Colonic mucosa (tissue), 4 donors: ENCODE results near the gene TNFAIP8L3. TPM values are rescaled to one million over a fixed set of nuclear protein-coding genes. Genes with fewer than 3 reads are reported as not detected.

Experiments
- DNase-seq: peaks from one replicate; pipeline ENCODE4 v3.0.0-alpha.2; 2020
- H3K27ac ChIP-seq: fragments of 200-600 bp; one replicate; pipeline ENCODE4 v1.8.0; 2021
- H3K27me3 ChIP-seq: fragments of 200-600 bp; one replicate; pipeline ENCODE4 v1.8.0; 2021
- H3K36me3 ChIP-seq: fragments of 200-600 bp; one replicate; pipeline ENCODE4 v1.8.0; 2021
- H3K4me1 ChIP-seq: fragments of 200-600 bp; one replicate; pipeline ENCODE4 v1.8.0; 2021; ENCODE audit warnings: mild to moderate bottlenecking
- H3K4me3 ChIP-seq: fragments of 200-600 bp; one replicate; pipeline ENCODE4 v1.8.0; 2021
- H3K9ac ChIP-seq, 2 donors: one replicate each; pipeline ENCODE4 v1.7.0; 2013; ENCODE audit warnings: control low read depth in 2 of 2, low read depth in 2 of 2, low read length in 2 of 2
- H3K9me3 ChIP-seq: fragments of 200-600 bp; one replicate; pipeline ENCODE4 v1.8.0; 2021
- intact Hi-C: fragments of 100-400 bp; cut with DNase I; formaldehyde crosslinking; loops from one replicate; pipeline ENCODE4 v1.14.1; 2022
- total RNA-seq, 2 donors: library from RNA; stranded (reverse); fragmentation: NEBNext Ultra II Directional in 1 of 2; extraction: Animal tissue kit (Norgen Biotek cat#: 25700) in 1 of 2; gene quantifications; one replicate each; pipeline ENCODE4 v1.2.1, GENCODE V29; 2021
- TF ChIP-seq, protein P1 (sequence below): fragments of 200-600 bp; IDR thresholded peaks from one replicate; pipeline ENCODE4 v1.8.0; 2022; ENCODE audit warnings: antibody characterized with exemption, mild to moderate bottlenecking
- donor health status: healthy.
- donor health status: DM: no; HTN: no; CAD: no.
- donor health status: DM: no; HTN: no; CAD: no.

The TNFAIP8L3 gene
- total RNA-seq, 2 donors from 2014 or later, result 5.3 to 7.3 TPM

DNA sequence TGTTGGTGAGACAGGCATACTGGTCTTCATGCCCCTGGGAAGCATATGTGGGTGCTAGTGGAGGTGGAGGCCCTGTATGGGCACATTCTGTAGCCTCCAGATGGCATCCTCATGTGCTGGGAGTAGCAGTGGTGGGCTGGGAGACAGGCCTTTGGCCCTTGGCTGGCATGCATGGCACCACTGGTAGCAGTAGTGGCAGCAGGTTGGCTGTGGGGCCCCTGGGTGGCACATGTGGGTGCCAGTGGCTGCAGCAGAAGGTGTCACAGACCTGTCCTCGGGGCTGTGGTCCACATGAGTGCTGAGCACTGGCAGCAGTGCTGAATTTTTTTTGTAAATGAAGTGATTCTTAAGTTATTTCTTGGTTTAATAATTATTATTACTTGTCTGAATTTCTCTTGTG lies 71.2 kb downstream of the TNFAIP8L3 start:
- Histone ChIP-seq H3K27ac (no peak overlapping the region), H3K4me1 (no peaks in the 10 kb centered on the region), H3K36me3 (no peaks in the 10 kb centered on the region), H3K27me3 (no peaks in the 10 kb centered on the region), H3K4me3 (no peak overlapping the region), H3K9ac (no peak overlapping the region), H3K9me3 (no peaks in the 10 kb centered on the region)
- TF ChIP-seq, protein P1, sequence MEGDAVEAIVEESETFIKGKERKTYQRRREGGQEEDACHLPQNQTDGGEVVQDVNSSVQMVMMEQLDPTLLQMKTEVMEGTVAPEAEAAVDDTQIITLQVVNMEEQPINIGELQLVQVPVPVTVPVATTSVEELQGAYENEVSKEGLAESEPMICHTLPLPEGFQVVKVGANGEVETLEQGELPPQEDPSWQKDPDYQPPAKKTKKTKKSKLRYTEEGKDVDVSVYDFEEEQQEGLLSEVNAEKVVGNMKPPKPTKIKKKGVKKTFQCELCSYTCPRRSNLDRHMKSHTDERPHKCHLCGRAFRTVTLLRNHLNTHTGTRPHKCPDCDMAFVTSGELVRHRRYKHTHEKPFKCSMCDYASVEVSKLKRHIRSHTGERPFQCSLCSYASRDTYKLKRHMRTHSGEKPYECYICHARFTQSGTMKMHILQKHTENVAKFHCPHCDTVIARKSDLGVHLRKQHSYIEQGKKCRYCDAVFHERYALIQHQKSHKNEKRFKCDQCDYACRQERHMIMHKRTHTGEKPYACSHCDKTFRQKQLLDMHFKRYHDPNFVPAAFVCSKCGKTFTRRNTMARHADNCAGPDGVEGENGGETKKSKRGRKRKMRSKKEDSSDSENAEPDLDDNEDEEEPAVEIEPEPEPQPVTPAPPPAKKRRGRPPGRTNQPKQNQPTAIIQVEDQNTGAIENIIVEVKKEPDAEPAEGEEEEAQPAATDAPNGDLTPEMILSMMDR, result no peak
- intact Hi-C loops, result no loop called here
- no peak for DNase-seq

DNA sequence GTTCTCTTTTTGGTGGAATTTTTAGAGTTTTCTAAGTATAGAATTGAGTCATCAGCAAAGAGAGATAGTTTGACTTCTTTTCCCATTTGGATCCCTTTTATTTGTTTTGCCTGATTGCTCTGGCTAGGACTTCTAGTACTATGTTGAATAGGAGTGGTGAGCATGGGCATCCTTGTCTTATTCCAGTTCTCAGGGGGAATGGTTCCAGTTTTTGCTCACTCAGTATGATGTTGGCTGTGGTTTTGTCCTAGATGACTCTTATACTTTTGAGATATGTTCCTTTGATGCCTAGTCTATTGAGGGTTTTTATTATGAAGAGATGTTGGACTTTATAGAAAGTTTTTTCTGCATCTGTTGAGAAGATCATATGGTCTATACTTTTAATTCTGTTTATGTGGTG lies 72.5 kb downstream of the TNFAIP8L3 start:
- Histone ChIP-seq H3K4me3 (no peak overlapping the region), H3K36me3 (no peaks in the 10 kb centered on the region), H3K9me3 (no peaks in the 10 kb centered on the region), H3K27ac (no peak overlapping the region), H3K27me3 (no peaks in the 10 kb centered on the region), H3K9ac (no peak overlapping the region), H3K4me1 (no peaks in the 10 kb centered on the region)
- TF ChIP-seq, protein P1, result no peak
- DNase-seq, result no peak
- intact Hi-C loops, result no loop called here

DNA sequence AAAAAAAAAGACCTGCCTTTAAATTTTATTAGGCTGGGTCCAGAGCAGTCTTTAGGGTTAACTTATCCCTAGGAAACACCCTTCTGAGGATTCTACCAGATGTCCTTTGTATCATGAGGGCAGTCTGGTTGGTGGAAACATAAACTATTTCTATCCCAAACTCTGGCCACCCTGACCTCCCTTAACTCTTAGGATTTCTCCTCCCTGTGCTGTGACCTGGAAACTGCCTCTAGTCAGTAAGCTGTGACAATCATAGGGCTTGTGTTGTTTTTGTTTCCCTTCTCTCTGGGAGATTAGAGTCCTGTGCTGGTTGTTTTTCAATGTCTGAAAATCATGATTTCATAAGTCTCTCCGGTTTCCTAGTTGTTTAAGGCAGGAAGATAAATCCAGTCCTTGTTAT lies 78.1 kb downstream of the TNFAIP8L3 start:
- intact Hi-C loops, result no loop called here
- no peaks in the 10 kb centered on the region for H3K27me3 ChIP-seq
- H3K4me3 ChIP-seq, result no peak overlapping the region
- TF ChIP-seq, protein P1, result no peak
- no peaks in the 10 kb centered on the region for H3K9me3 ChIP-seq
- no peaks in the 10 kb centered on the region for H3K36me3 ChIP-seq
- DNase-seq, result no peak
- no peaks in the 10 kb centered on the region for H3K4me1 ChIP-seq
- no peak overlapping the region for H3K9ac ChIP-seq
- H3K27ac ChIP-seq, result no peak overlapping the region

DNA sequence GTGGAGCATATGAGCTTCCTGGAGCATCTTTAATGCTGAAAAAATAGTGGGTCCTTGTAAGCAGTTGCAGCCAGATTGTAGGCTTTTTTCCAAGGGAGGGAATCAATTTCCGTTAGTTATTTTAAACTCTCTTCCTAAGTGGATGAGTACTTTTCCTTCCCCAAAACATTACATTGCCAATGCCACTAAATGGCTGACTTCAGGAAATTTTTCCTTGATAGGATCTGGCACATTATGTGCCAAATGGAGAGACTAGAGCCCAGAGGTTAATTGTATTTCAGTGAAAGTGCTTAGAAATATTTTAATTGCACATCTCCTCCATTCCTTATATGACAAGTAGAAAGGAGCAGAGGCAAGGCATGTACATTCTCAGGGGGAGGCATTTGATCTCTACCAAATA lies 83.5 kb downstream of the TNFAIP8L3 start:
- no peaks in the 10 kb centered on the region for H3K36me3 ChIP-seq
- no peaks in the 10 kb centered on the region for H3K4me1 ChIP-seq
- H3K27ac ChIP-seq, result no peak overlapping the region
- H3K9me3 ChIP-seq, result no peaks in the 10 kb centered on the region
- TF ChIP-seq, protein P1, result no peak
- H3K27me3 ChIP-seq, result no peaks in the 10 kb centered on the region
- no peak overlapping the region for H3K9ac ChIP-seq
- no peak overlapping the region for H3K4me3 ChIP-seq
- DNase-seq, result no peak
- intact Hi-C loops, result no loop called here

DNA sequence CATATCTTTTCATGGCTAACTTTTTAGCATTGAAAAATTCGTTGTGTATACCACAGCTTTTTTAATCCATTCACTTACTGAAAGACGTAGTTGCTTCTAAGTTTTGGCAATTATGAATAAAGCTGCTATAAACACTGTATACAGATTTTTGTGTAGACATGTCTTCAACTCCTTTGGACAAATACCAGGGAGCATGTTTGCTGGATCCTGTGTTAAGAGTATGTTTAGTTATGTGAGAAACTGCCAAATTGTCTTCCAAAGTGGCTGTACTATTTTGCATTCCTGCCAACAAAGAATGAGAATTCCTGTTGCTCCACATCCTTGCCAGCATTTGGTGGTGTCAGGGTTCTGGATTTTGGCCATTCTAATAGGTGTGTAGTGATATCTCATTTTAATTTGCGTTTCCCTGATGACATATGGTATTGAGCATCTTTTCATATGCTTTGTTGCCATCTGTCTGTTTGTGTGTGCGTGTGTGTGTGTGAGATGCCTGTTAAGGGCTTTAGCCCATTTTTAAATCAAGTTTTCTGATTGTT lies 87.5 kb downstream of the TNFAIP8L3 start:
- Histone ChIP-seq H3K27me3 (no peaks in the 10 kb centered on the region), H3K36me3 (no peaks in the 10 kb centered on the region), H3K9me3 (no peaks in the 10 kb centered on the region), H3K27ac (no peak overlapping the region), H3K9ac (no peak overlapping the region), H3K4me3 (no peak overlapping the region), H3K4me1 (no peaks in the 10 kb centered on the region)
- intact Hi-C loops, result no loop called here
- DNase-seq, result no peak
- TF ChIP-seq, protein P1, result no peak

Other genes starting within 250 kb of the TNFAIP8L3 start
- gene AP4E1, start 186.2 kb downstream of the TNFAIP8L3 start, total RNA-seq, result 10 to 100 TPM in 1 of 2 donors, 1 to 10 TPM in 1; 9.7 to 11.7 TPM
- gene CYP19A1, start 243.7 kb upstream of the TNFAIP8L3 start, total RNA-seq, result not detected
- 1 to 10 TPM; 3.7 to 8.6 TPM for gene GLDN, start 246.7 kb upstream of the TNFAIP8L3 start, total RNA-seq